ENCODE data around the gene ASB15.
A peak's percentile ranks its signal among the peaks of the same experiment; 100 is the strongest.

The ASB15 gene

GRCh38 chr7:123635551-123636359, 34.1 kb downstream of the ASB15 start:
- no peak overlapping the region for H3K4me3 ChIP-seq (ENCODE audit: low read depth, low read length)
- no peaks in the 10 kb centered on the region for H3K27me3 ChIP-seq (ENCODE audit: control insufficient read depth, insufficient read depth, low read length)
- no peak overlapping the region for H2AFZ ChIP-seq
- TF ChIP-seq CTCF (IDR thresholded peaks at IDR 0.05), result peak; percentile 68
- no peaks in the 10 kb centered on the region for H3K36me3 ChIP-seq (ENCODE audit: control insufficient read depth, insufficient read depth, low read length)
- H3K79me2 ChIP-seq, result no peaks in the 10 kb centered on the region
- H3K27ac ChIP-seq, result no peak overlapping the region
- no peak overlapping the region for H3K4me2 ChIP-seq (ENCODE audit: low read length)
- no peak overlapping the region for H3K9ac ChIP-seq
- no peaks in the 10 kb centered on the region for H3K9me3 ChIP-seq (ENCODE audit: control insufficient read depth, low read length)
- peaks cover 6% of the 10 kb centered on the region for H3K4me1 ChIP-seq

- Histone ChIP-seq H3K27me3 (ENCODE audit: control insufficient read depth, insufficient read depth, low read length) (no peaks in the 10 kb centered on the region), H3K36me3 (ENCODE audit: control insufficient read depth, insufficient read depth, low read length) (no peaks in the 10 kb centered on the region), H3K4me3 (ENCODE audit: low read depth, low read length) (no peak overlapping the region), H3K9ac (no peak overlapping the region), H3K4me1 (peaks cover 10% of the 10 kb centered on the region), H3K79me2 (no peaks in the 10 kb centered on the region), H3K27ac (peak overlapping the region; percentile 37), H2AFZ (peak overlapping the region; percentile 70), H3K9me3 (ENCODE audit: control insufficient read depth, low read length) (no peaks in the 10 kb centered on the region), H3K4me2 (ENCODE audit: low read length) (no peak overlapping the region)
- no peak for TF ChIP-seq CTCF (IDR thresholded peaks at IDR 0.05)
Observed at GRCh38 chr7:123637203-123637602, 35.6 kb downstream of the ASB15 start.

- no peak overlapping the region for H3K4me2 ChIP-seq (ENCODE audit: low read length)
- TF ChIP-seq CTCF (IDR thresholded peaks at IDR 0.05), result no peak
- H3K9me3 ChIP-seq (ENCODE audit: control insufficient read depth, low read length), result no peaks in the 10 kb centered on the region
- H3K4me3 ChIP-seq (ENCODE audit: low read depth, low read length), result no peak overlapping the region
- no peaks in the 10 kb centered on the region for H3K36me3 ChIP-seq (ENCODE audit: control insufficient read depth, insufficient read depth, low read length)
- no peaks in the 10 kb centered on the region for H3K27me3 ChIP-seq (ENCODE audit: control insufficient read depth, insufficient read depth, low read length)
- H3K4me1 ChIP-seq, result peaks cover 10% of the 10 kb centered on the region
- H2AFZ ChIP-seq, result no peak overlapping the region
- no peaks in the 10 kb centered on the region for H3K79me2 ChIP-seq
- no peak overlapping the region for H3K27ac ChIP-seq
- H3K9ac ChIP-seq, result no peak overlapping the region
Observed at GRCh38 chr7:123637878-123638277, 36.3 kb downstream of the ASB15 start.

GRCh38 chr7:123639631-123640030, 38.0 kb downstream of the ASB15 start:
- no peak overlapping the region for H3K27ac ChIP-seq
- H3K4me2 ChIP-seq (ENCODE audit: low read length), result no peak overlapping the region
- H3K9me3 ChIP-seq (ENCODE audit: control insufficient read depth, low read length), result no peaks in the 10 kb centered on the region
- H2AFZ ChIP-seq, result peak overlapping the region; percentile 6
- TF ChIP-seq CTCF (IDR thresholded peaks at IDR 0.05), result no peak
- H3K36me3 ChIP-seq (ENCODE audit: control insufficient read depth, insufficient read depth, low read length), result no peaks in the 10 kb centered on the region
- no peak overlapping the region for H3K4me3 ChIP-seq (ENCODE audit: low read depth, low read length)
- no peak overlapping the region for H3K9ac ChIP-seq
- H3K4me1 ChIP-seq, result peaks cover 23% of the 10 kb centered on the region
- no peaks in the 10 kb centered on the region for H3K79me2 ChIP-seq
- H3K27me3 ChIP-seq (ENCODE audit: control insufficient read depth, insufficient read depth, low read length), result no peaks in the 10 kb centered on the region

GRCh38 chr7:123640583-123640982, 39.0 kb downstream of the ASB15 start:
- no peaks in the 10 kb centered on the region for H3K79me2 ChIP-seq
- H3K4me2 ChIP-seq (ENCODE audit: low read length), result no peak overlapping the region
- no peak overlapping the region for H3K9ac ChIP-seq
- no peaks in the 10 kb centered on the region for H3K9me3 ChIP-seq (ENCODE audit: control insufficient read depth, low read length)
- H3K36me3 ChIP-seq (ENCODE audit: control insufficient read depth, insufficient read depth, low read length), result no peaks in the 10 kb centered on the region
- H3K27me3 ChIP-seq (ENCODE audit: control insufficient read depth, insufficient read depth, low read length), result no peaks in the 10 kb centered on the region
- H3K27ac ChIP-seq, result no peak overlapping the region
- no peak overlapping the region for H2AFZ ChIP-seq
- H3K4me1 ChIP-seq, result peaks cover 26% of the 10 kb centered on the region
- no peak for TF ChIP-seq CTCF (IDR thresholded peaks at IDR 0.05)
- H3K4me3 ChIP-seq (ENCODE audit: low read depth, low read length), result no peak overlapping the region
